ENCODE results near the gene ACSS2.

GRCh38 chr20:34943808-34944567 lies 67.6 kb downstream of the ACSS2 start:
- no peak for TF ChIP-seq CTCF (IDR thresholded peaks at IDR 0.05)
- TF ChIP-seq EZH2 (IDR thresholded peaks at IDR 0.05): no peak
- no peak for TF ChIP-seq EZH2phosphoT487 (IDR thresholded peaks at IDR 0.05)
